ENCODE results near the gene COX8C. TPM values are rescaled to one million over a fixed set of nuclear protein-coding genes. Genes with fewer than 3 reads are reported as not detected.

Gene COX8C
- polyA plus RNA-seq, 1 of the 3 experiments (the other 2 are of a cell fraction): not detected

- no peak overlapping the region for H3K9ac ChIP-seq
- no peaks in the 10 kb centered on the region for H3F3A ChIP-seq (replicated peaks; ENCODE audit: insufficient read depth)
- DNase-seq: no peak
- TF ChIP-seq CHD2 (IDR thresholded peaks at IDR 0.05; ENCODE audit: low read length, partially characterized antibody): no peak
- no peak for TF ChIP-seq MEF2A (IDR thresholded peaks at IDR 0.05; ENCODE audit: borderline replicate concordance, low read depth)
- TF ChIP-seq TCF12 (IDR thresholded peaks at IDR 0.05): no peak
- no peak for TF ChIP-seq SIN3A (IDR thresholded peaks at IDR 0.05; ENCODE audit: borderline replicate concordance, low read depth, low read length)
- no peak for TF ChIP-seq FOSL2 (IDR thresholded peaks at IDR 0.05; ENCODE audit: borderline replicate concordance, low read depth)
- TF ChIP-seq USF1 (IDR thresholded peaks at IDR 0.05; ENCODE audit: borderline replicate concordance, low read depth): no peak
- TF ChIP-seq MAX (IDR thresholded peaks at IDR 0.05; ENCODE audit: low read depth): no peak
- no peak for TF ChIP-seq TAF1 (IDR thresholded peaks at IDR 0.05; ENCODE audit: borderline replicate concordance, low read depth, low read length)
- TF ChIP-seq FOXM1 (IDR thresholded peaks at IDR 0.05; ENCODE audit: low read depth): no peak
- TF ChIP-seq YY1 (IDR thresholded peaks at IDR 0.05; ENCODE audit: low read depth): no peak
- TF ChIP-seq NRF1 (IDR thresholded peaks at IDR 0.05; ENCODE audit: low read depth, low read length): no peak
- no peak for TF ChIP-seq RFX5 (IDR thresholded peaks at IDR 0.05; ENCODE audit: low read length)
- no peak for TF ChIP-seq SMC3 (IDR thresholded peaks at IDR 0.05; ENCODE audit: low read depth, low read length)
- no peak for TF ChIP-seq EZH2phosphoT487 (IDR thresholded peaks at IDR 0.05; ENCODE audit: borderline replicate concordance, low read depth)
- no peak for TF ChIP-seq EP300 (IDR thresholded peaks at IDR 0.05; ENCODE audit: borderline replicate concordance in 1 of 2, low read depth in 1 of 2, low read length in 1 of 2)
- no peak for TF ChIP-seq CTCF (IDR thresholded peaks at IDR 0.05)
- TF ChIP-seq RXRA (IDR thresholded peaks at IDR 0.05; ENCODE audit: borderline replicate concordance, low read depth): no peak
- TF ChIP-seq USF2 (IDR thresholded peaks at IDR 0.05; ENCODE audit: borderline replicate concordance, low read depth, low read length): no peak
- no peaks in the 10 kb centered on the region for H4K20me1 ChIP-seq (ENCODE audit: insufficient read depth)
- no peak overlapping the region for H2AFZ ChIP-seq (ENCODE audit: low read depth)
- no peaks in the 10 kb centered on the region for H3K9me3 ChIP-seq
- no peak overlapping the region for H3K4me2 ChIP-seq
- CTCF ChIA-PET: interaction anchor here (1.2 kb wide), 1 partner anchor 249 kb away, joined by 3 read pairs; no protein-coding TSS in a partner anchor
- no peaks in the 10 kb centered on the region for H3K79me2 ChIP-seq (ENCODE audit: insufficient read depth)
- no peaks in the 10 kb centered on the region for H3K36me3 ChIP-seq (replicated peaks in 1 of 2; ENCODE audit: control insufficient read depth in 1 of 2, insufficient read depth in 2 of 2, low read length in 1 of 2)
- no peak overlapping the region for H3K4me3 ChIP-seq (ENCODE audit: low read depth in 2 of 2, low read length in 1 of 2)
- no peaks in the 10 kb centered on the region for H3K27me3 ChIP-seq (ENCODE audit: insufficient read depth)
- H3K4me1 ChIP-seq (ENCODE audit: control insufficient read depth in 1 of 2, insufficient read depth in 2 of 2, low read depth in 1 of 2, low read length in 1 of 2): no peaks in the 10 kb centered on the region
- 30% methylated on average over 4 of the region's 4 CpGs for WGBS (ENCODE audit: low lambda C conversion rate)
- no peak overlapping the region for H3K27ac ChIP-seq (ENCODE audit: low read depth in 2 of 2, low read length in 1 of 2)
- no peaks in the 10 kb centered on the region for H3K9me2 ChIP-seq
- POLR2A ChIA-PET: no interaction called here
These were observed 22.8 kb downstream of the COX8C start for GRCh38 chr14:93369713-93370266.
